22Rv1 (cell line): ENCODE data around the gene DNMT3A.

ENCODE experiments used
- H3K27ac ChIP-seq: fragments of 450-650 bp; 2 replicates; pipeline ENCODE4 v1.5.1; 2017
- CTCF ChIP-seq: fragments of 450-650 bp; IDR thresholded peaks from 2 replicates; pipeline ENCODE4 v1.5.1; 2017; ENCODE audit warnings: mild to moderate bottlenecking
- ZFX ChIP-seq: fragments of 450-650 bp; IDR thresholded peaks from 2 replicates; pipeline ENCODE4 v1.6.1; 2017; ENCODE audit warnings: antibody characterized with exemption, borderline replicate concordance

The DNMT3A gene

GRCh38 chr2:25294573-25295462 lies 46.9 kb downstream of the DNMT3A start:
- peak overlapping the region; percentile 54 for H3K27ac ChIP-seq
- TF ChIP-seq CTCF (no peak), ZFX (no peak)

DNA sequence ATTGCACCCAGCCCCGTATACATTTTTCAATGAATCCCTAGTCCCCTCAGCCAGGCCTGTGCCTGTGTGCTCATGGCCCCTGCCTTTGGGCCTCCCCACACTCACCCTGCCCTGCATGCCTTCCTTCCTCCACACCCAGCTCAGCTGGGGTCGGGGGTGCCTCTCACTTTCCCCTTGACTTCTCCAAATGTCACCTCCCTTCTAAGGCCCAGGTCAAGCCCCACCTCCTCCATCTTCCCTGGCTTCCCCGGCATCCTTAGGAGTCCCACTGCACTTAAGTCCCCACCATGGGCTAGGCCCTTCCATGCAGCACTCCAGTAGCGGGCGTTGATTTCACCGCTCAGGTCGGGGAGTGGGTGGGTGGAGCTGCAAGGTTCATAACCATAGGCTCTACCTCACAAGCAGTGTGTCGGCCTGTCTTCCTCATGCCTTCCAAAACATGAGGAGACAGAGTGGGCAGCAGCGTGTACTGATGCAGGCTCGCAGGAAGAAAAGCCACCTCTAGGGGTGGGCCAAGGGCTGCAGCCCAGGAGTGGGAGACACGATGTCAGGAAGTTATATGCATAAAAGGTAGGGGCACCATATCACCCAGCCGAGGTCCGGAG lies 47.7 kb downstream of the DNMT3A start:
- no peak overlapping the region for H3K27ac ChIP-seq
- no peak for TF ChIP-seq ZFX
- no peak for TF ChIP-seq CTCF

- TF ChIP-seq CTCF (no peak), ZFX (no peak)
Measured at GRCh38 chr2:25293145-25293544, 48.6 kb downstream of the DNMT3A start.

DNA sequence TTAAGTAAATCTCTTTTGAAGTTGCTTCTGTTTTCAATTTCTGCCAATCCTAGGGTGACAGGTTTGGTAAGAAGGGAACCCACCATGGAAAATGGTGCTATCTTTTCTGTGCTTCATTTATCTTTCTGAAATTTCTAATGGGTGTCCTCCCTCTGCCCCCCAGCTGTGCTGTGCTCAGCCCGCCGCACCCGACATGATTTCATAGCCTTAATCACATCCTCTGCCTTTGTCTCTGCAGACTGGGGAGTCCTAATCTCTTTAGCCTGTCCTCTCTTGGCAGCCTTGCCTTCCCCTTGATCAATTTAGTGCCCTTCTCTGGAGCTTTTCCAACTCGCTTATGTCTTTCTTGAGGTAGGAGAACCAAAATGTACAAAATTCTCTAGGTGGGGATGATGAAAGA lies 49.3 kb downstream of the DNMT3A start:
- no peak overlapping the region for H3K27ac ChIP-seq
- TF ChIP-seq CTCF (no peak), ZFX (no peak)

More at GRCh38 chr2:25293145-25293544, 48.6 kb downstream of the DNMT3A start:
- no peak overlapping the region for H3K27ac ChIP-seq

DNA sequence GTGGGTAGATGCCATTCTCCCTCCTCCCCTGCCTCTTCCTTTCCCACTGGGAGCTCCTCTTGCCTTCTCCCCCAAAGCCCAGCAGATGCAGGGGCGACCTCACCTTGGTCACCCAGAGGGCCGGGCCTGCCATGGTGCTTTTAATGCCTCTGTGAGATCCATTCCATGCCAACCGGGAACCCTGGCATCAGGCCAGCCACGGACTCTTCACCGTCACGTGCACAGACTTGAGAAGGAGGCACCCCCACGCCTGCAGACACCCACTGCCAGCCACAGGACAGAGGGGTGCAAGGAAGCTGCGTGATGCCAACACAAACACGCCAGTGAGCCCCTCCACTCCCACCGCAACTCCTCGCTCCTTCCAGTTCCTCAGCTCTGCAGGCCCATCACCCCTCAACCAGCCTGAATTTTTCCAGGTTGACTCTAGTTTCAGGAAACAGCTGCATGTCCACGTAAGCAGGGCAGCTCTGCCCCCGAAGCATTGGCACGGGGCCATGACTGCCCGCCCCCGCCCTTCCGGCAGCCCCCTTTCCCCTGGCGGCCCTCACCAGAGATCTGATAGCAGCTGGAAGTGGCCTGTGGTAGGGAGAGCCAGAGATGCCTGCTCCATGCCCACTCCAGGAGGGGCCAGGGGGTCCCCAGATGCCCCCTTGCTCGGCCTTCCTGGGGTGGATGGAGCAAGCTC lies 50.8 kb downstream of the DNMT3A start:
- H3K27ac ChIP-seq: no peak overlapping the region
- no peak for TF ChIP-seq ZFX
- no peak for TF ChIP-seq CTCF

DNA sequence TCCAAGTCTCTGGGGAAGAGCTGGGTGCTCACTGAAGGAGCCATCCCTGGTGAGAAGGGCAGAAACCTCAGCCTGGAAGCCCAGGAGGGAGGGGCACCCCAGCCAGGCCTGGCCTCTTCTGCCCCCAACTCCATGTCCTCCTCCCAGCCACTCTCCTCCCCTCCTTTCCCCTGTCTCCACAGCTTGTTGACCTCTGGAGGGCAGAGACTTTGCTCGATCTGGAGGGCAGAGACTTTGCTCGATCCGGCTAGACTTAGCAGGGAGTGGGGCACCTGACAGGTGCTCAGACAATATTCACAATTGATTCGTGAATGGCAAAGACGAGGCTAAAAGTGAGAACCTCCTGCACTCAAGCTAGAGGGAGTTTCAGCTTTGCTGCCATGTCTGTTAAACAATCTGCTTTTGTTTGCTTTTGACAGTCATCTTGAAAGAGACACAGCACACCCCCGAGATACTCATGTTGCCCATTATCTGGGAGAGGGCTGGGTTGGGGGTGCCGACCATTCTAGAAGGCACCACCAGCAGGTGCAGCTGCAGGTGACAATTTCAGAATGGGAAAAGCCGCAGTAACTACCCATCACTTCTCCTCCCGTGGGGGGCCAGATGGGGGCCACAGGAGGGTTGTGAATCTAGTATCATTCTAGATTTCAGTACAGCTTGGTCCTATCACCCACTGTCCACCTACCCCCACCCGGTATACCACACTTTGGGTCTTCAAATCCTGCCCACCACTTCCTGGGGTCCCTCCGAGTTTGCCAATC lies 54.8 kb downstream of the DNMT3A start:
- H3K27ac ChIP-seq: no peak overlapping the region
- TF ChIP-seq ZFX: no peak
- no peak for TF ChIP-seq CTCF
